ENCODE data around the gene SYT7.
A peak's percentile ranks its signal among the peaks of the same experiment; 100 is the strongest.

The SYT7 gene

DNA sequence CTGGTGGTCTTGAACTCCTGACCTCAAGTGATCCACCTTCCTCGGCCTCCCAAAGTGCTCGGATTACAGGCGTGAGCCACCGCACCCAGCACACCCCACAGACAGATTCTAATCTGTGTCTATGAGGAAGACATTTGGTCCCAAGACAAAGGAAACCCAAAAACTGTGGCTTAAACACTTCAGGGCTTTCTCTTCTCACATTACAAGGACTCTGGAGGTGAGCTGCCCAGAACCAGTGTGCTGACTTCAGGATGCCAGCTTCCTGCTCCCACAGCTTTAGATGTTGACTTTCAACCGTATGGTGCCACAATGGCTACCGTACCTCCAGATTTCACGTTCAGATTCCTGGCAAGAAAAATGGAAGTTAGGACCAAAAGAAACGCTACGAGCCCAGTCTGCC lies 32.2 kb upstream of the SYT7 start:
- H3K27ac Mint-ChIP-seq = no peak overlapping the region
- H3K4me3 Mint-ChIP-seq = no peak overlapping the region

DNA sequence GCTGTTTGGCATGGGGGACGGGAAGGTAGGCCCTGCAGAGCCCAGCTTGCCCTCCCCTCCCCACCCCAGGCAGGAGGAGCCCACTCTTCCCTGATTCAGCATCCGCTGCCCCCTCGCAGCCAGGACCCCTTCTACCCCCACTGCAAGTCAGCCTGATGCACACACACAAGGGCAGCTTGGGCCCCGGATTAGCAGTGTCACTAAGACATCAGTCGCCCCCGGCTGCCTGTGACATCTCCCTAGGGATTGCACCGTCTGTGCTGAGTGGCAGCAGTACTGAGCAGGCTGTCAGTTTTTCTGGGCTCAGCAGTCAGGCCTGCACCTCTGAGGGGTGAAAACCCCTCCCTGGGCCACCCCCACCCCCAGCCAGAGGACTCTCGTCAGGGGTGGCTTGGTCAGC lies 30.4 kb upstream of the SYT7 start:
- Mint-ChIP-seq H3K27ac (no peak overlapping the region), H3K4me1 (no peaks in the 10 kb centered on the region), H3K27me3 (peaks cover 39% of the 10 kb centered on the region), H3K9me3 (no peaks in the 10 kb centered on the region), H3K4me3 (no peak overlapping the region)
- no peak for DNase-seq
- ATAC-seq = no peak

More for the DNA sequence above, 32.2 kb upstream of the SYT7 start:
- no peak for ATAC-seq
- Mint-ChIP-seq H3K4me1 (no peaks in the 10 kb centered on the region), H3K27me3 (peaks cover 37% of the 10 kb centered on the region), H3K9me3 (no peaks in the 10 kb centered on the region)
- no peak for DNase-seq

DNA sequence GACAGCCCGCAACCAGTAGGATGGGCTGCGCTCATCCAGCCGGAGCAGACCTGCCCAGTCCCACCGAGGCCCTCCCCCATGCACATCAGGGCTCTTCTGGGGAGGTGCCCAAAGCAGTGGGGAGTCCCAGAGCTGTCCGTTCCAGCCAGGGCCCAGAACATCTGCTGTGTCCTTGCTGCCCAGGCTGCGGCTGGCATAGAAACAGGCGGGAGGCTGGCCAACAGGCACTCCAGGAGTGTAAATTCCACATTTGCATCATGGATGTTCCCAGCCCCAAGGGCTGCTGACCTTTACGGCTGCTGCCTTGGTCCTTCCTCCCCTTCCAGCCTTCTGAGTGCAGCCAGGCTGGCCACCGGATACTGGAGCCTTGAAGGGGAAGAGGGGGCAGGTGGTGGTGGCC lies 30.0 kb upstream of the SYT7 start:
- Mint-ChIP-seq H3K27ac (no peak overlapping the region), H3K4me3 (no peak overlapping the region), H3K4me1 (no peaks in the 10 kb centered on the region), H3K9me3 (no peaks in the 10 kb centered on the region), H3K27me3 (peaks cover 43% of the 10 kb centered on the region)
- ATAC-seq (no peak), DNase-seq (no peak)

DNA sequence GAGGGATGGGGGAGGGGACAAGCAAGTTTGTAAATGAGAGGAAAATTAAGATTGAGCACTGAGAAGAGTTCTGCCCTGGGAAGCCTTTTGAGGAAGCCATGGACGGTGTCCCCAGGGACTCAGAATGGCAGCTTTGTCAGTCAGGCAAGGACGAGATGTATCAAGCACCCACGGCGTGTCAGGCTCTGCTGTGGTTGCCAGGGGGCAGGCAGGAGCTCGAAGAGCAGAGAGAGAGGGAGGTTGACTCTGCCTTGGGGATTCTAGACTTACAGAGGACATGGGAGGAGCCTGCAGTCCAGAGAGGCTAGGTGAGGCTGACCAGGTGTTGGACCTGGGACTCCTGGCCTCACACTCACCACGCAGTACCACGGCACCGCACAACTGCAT lies 29.1 kb upstream of the SYT7 start:
- Mint-ChIP-seq H3K4me1 (no peaks in the 10 kb centered on the region), H3K27ac (no peak overlapping the region)
- ATAC-seq = no peak

DNA sequence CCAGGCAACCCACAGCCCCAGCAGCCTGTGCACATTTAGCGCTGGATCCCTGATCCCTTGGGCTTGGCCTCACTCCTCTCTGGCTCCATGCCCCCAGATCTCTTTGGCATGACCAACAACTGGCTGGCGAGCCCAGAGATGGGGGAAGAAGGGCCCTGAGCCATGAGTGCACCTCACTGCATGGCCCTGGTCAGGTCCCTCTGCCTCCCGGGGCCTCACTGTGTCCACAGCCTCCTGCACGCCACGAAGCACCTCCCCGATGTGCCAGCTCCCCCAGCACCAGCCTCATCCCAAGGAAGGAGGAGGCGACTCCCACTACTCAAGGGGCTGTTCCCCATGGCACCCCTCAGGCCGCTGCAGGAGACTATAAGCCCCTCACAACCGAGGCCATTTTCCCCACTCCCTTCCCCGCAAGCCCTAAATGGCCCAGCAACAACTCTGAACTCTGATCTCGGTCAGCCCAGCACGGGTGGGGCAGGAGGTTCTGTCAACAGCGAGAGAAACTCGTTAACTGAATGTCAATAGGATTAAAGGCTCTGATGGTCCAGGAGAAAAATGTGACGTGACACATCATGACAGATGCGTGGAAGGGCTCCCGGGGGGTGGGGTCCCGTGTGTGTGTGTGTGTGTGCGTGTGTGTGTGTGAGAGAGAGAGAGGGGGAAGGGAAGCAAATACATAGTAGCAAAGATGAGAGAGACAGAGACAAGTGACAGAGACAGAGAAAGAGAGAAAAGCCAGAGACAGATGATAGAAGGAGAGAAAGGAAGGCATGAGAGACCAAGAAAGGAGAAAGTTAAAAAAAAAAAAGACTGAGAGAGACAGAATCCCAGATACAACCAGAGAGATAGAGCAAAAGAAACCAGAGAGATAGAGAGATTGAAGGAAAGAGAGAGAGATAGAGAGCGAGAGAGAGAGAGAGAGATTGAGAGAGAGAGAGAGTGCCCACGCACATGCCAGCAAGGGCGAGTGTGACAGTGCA lies 28.4 kb upstream of the SYT7 start:
- no peak overlapping the region for H3K4me3 Mint-ChIP-seq
- DNase-seq (no peak), ATAC-seq (no peak)
- H3K27ac Mint-ChIP-seq = no peak overlapping the region
- H3K4me1 Mint-ChIP-seq = no peaks in the 10 kb centered on the region
- H3K27me3 Mint-ChIP-seq = peaks cover 49% of the 10 kb centered on the region
- no peaks in the 10 kb centered on the region for H3K9me3 Mint-ChIP-seq

More for the DNA sequence above, 29.1 kb upstream of the SYT7 start:
- H3K27me3 Mint-ChIP-seq = peaks cover 49% of the 10 kb centered on the region
- H3K4me3 Mint-ChIP-seq = no peak overlapping the region
- H3K9me3 Mint-ChIP-seq = no peaks in the 10 kb centered on the region
- DNase-seq = no peak

DNA sequence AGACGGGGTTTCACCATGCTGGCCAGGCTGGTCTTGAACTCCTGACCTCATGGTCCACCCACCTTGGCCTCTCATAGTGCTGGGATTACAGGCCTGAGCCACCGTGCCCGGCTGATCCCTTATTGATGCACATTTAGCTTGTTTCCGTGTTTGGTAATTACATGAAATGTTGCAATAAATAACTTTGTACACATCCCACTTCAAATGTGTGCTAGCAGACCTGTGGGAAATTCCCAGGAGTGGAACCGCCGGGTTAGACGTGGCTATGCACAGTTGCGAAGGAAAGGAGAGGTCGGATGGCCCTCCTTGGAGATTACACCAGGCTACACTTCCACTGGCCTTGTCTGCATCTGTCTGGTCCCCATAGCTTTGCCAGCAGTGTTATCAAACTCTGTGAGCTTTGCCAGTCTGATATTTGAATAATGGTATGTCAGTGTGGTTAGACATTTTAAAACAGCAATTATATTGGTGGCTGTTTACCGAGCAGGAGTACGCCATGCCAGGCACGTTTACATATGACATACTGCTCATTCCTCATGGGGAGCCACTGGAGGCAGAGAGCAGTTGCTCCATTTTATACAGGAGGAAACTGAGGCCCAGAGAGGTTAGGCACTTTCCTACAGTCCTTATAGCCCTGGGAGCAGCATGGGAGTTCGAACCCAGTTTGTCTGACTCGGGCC lies 27.2 kb upstream of the SYT7 start:
- no peak overlapping the region for H3K27ac Mint-ChIP-seq
- DNase-seq (no peak), ATAC-seq (no peak)
- no peaks in the 10 kb centered on the region for H3K4me1 Mint-ChIP-seq
- no peaks in the 10 kb centered on the region for H3K9me3 Mint-ChIP-seq
- H3K27me3 Mint-ChIP-seq = peaks cover 41% of the 10 kb centered on the region
- no peak overlapping the region for H3K4me3 Mint-ChIP-seq

DNA sequence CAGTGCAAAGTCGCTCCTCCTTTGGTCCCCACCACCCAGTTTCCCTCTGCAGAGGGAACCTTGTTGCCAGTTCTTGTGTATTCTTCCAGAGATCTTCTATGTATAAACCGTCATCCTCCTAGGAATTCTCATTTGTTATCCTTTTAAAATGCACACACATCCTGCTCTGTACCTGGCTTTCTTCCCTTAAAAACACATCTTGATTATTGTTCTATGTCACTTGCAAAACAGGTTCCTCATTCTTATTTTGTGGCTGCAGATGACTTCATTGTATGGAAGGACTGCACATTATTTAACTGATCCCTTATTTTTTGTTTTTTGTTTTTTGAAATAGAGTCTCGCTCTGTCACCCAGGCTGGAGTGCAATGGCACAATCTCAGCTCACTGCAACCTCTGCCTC lies 26.6 kb upstream of the SYT7 start:
- Mint-ChIP-seq H3K27me3 (peaks cover 41% of the 10 kb centered on the region), H3K27ac (no peak overlapping the region), H3K9me3 (no peaks in the 10 kb centered on the region), H3K4me3 (no peak overlapping the region), H3K4me1 (no peaks in the 10 kb centered on the region)
- DNase-seq = no peak
- no peak for ATAC-seq

DNA sequence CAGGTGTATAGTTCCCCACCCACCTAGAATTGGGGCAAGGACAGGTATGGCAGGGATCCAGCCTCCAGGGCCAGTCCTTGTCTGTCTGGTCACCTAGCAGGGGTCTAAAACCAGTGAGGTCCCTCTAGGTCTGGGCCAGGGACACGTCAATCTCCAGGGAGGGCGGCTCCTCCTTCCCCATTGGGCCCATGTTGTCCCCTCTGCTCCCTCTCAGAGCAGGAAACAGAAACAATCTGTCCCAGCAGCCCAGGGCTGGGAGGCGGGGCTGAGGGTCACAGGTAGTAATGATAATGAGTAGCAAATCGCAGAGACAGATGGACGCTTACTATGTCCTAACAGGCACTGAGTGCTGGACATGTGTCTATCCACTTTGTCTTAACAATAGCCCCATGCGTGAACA lies 22.8 kb upstream of the SYT7 start:
- Mint-ChIP-seq H3K27ac (no peak overlapping the region), H3K9me3 (no peaks in the 10 kb centered on the region), H3K27me3 (peaks cover 43% of the 10 kb centered on the region), H3K4me3 (no peak overlapping the region), H3K4me1 (no peaks in the 10 kb centered on the region)
- DNase-seq (no peak), ATAC-seq (no peak)

DNA sequence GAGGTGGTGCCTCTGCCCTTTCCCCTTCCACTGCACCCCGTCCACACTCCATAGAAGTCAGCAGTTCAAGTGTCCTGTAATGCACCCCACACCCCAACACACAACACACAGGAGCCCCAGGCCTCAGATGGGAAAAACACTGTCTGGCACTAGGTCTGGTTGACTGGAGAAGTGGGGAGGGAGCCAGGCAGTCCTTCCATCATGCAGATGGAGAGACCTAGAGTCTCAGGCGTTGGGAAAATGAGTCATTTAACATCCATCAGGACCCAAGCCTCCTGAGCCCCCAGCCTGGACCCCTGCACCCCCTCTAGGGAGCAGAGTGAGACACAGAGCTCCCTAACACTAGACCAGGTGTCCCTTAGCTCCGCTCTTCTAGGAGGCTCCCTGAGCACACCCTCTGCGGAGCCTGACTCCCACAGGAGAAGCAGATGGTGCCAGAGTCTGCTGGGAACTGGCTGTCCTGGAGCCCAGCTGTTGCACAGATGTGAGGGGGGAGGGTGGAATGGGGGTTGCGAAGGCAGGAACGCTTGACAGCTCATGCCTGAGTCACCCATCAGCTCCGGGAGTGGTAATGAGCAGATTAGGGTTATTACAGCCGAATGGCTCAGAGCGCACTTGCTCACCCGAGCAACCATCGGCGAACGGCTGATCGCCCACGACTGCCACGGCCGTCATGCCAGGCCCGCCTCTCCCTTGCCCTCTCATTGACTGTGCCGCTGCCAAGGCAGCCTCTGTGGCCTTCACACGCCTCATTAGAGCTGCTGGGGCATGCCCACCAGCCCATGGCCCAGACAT lies 22.1 kb upstream of the SYT7 start:
- DNase-seq (no peak), ATAC-seq (no peak)
- H3K27ac Mint-ChIP-seq = no peak overlapping the region
- no peaks in the 10 kb centered on the region for H3K4me1 Mint-ChIP-seq
- H3K4me3 Mint-ChIP-seq = no peak overlapping the region
- H3K9me3 Mint-ChIP-seq = no peaks in the 10 kb centered on the region
- peaks cover 50% of the 10 kb centered on the region for H3K27me3 Mint-ChIP-seq

DNA sequence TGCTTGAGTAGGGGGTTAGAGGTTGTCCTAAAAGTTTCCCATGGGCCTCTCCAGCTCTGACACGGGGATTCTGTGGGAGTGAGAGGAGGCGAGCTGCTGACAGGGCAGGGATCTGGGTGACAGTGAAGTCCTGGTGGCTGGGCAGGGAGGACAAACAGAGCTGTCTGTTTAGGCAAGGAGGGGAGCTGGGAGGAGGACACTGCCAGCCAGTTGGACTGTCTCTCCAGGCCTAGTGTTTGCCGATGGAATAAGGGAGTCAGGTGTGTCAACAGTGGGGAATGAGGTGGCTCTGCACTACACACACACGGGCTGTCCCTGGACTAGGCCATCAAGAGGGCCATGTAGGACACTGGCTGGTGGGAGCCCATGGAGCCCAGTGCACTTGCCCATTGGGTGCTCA lies 20.6 kb upstream of the SYT7 start:
- Mint-ChIP-seq H3K4me1 (no peaks in the 10 kb centered on the region), H3K27ac (peak overlapping the region in 1 of 2 donors; percentile 68), H3K27me3 (peaks cover 54% of the 10 kb centered on the region), H3K4me3 (no peak overlapping the region), H3K9me3 (no peaks in the 10 kb centered on the region)
- DNase-seq = no peak
- no peak for ATAC-seq

DNA sequence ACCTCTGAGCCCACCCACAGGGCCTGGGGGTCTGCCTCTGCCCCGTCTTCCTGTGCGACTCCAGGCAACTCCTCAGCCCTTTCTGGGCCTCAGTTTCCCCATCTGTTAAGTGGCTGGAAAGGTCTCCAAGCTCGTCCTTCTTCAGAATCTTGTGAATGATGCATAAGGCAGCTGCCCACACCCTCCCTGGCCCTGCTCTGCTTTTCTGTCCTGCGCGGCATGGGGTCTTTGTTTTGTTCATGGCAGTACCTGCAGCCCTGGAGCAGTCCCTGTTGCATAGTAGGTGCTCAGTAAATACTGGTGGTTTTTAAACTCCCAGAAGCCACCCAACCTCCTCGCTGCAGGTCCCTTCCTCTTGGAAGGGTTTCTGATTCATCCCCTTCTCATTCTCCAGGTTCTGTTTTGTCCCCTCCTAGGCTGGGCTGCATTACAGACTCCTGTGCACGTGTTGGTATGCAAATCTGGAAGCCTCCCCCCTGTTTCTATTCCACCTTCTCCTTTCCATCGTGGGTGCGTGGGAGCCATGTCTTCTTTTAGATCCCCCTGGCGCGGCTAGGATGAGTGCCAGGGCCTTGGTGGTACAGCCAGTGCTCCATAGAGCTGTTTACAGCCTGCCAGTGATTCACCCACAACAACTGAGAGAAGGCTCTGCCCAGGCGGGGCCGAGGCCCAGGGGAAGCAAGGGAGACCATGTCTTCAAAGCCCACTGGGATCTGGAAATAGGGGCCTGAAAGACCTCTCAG lies 19.3 kb upstream of the SYT7 start:
- Mint-ChIP-seq H3K4me1 (no peaks in the 10 kb centered on the region), H3K4me3 (no peak overlapping the region), H3K9me3 (no peaks in the 10 kb centered on the region), H3K27ac (no peak overlapping the region), H3K27me3 (peaks cover 43% of the 10 kb centered on the region)
- ATAC-seq (no peak), DNase-seq (no peak)

DNA sequence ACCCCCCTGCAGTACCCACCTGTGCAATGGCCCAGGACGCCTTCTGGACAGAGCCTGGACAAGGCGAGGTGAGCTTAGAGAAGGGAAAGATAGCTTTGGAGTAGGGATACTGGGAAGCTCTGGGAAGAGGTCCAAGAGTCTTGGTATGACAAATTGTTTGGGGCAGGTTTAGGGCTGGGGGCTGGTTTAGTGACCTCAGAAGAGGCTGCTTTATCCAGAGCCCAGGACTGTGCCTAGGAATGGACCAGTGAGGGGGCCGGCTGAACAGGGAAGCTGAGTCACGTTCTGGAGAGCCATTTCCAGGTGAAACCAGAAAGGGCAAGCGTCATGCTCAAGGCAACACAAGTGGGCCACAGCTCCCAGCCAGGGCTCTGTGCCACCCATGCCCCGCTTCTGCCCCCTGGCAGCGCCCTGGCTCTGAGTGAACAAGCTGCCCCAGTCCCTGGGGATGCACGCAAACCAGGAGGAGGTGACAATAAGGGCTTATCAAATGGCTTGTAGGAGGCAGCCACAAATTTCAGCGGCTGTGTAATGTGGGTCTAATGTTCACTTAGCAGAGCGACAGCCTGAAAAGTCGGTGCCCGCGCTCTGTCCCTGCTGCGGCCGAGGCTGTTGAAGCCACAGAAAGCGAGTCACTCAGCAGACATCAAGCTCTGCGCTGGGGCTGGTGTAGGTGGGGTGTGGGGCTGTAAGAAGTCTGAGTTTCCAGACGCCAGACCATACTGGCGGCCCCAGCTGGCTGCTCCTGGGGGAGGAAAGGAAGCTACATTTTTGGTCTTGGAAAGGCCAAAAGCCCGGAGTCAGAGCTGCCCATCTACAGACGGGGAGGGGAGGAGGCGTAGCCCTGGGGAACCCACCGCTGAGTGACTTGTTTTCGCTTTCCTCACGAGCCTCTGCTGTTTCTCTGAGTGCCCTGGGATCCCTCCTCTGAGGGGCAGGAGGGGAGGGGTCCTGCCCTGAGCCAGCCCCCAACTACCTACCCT lies 18.3 kb upstream of the SYT7 start:
- H3K9me3 Mint-ChIP-seq = no peaks in the 10 kb centered on the region
- peaks cover 43% of the 10 kb centered on the region for H3K27me3 Mint-ChIP-seq
- H3K4me1 Mint-ChIP-seq = no peaks in the 10 kb centered on the region
- DNase-seq (no peak), ATAC-seq (no peak)
- no peak overlapping the region for H3K4me3 Mint-ChIP-seq
- no peak overlapping the region for H3K27ac Mint-ChIP-seq

DNA sequence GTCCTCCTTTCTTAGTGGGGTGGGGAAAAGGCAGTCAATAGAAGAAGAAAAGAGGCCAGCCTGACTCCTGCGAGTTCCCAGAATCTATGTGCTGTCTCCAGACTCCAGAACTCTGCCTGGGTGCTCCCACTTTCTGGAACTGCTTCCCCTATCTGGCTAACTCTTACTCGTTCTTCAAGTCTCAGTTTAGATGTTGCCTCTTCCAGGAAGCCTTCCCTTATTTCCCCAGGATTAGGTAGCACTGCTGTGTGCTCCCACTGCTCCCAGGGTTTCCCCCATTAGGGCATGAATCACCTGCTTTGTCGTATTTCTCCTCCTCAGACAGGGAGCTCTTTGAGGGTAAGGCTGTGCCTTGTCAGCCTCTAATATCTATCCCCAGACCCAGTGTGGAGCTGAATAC lies 17.5 kb upstream of the SYT7 start:
- DNase-seq (no peak), ATAC-seq (no peak)
- Mint-ChIP-seq H3K27me3 (peaks cover 45% of the 10 kb centered on the region), H3K27ac (no peak overlapping the region), H3K4me1 (no peaks in the 10 kb centered on the region), H3K9me3 (no peaks in the 10 kb centered on the region), H3K4me3 (no peak overlapping the region)

DNA sequence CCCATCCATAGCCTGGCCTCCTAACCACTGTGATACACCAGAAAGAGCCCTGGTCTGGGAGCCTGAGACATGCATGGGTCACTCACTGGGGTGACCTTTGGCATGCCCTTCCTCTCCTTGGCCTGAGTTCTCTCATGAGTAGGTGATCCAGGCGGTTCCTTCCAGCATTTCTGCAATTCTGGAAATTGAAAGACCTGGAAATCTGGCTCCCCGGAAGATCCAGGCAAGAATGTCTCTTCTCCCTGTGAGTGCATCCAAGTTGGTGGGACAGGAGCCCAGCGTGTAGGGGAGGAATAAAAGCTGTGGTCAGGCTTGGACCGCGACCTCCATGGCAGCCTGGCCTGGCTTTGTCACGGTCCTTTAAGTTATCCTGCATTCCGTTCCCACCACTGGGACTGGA lies 16.1 kb upstream of the SYT7 start:
- DNase-seq = no peak
- Mint-ChIP-seq H3K4me3 (no peak overlapping the region), H3K4me1 (no peaks in the 10 kb centered on the region), H3K27me3 (peaks cover 50% of the 10 kb centered on the region), H3K27ac (no peak overlapping the region), H3K9me3 (no peaks in the 10 kb centered on the region)
- no peak for ATAC-seq

Data from stimulated activated naive CD8-positive, alpha-beta T cell treated with anti-CD3 and anti-CD28 coated beads, Interleukin-15, amount 100 ng/mL, for 72 hours (primary cell).